H9 (cell line): ENCODE results near the gene HBZ. TPM values are rescaled to one million over a fixed set of nuclear protein-coding genes. Genes with fewer than 3 reads are reported as not detected.
"Not testable (repeated sequence)": the region's sequence is repeated elsewhere in the genome, so short reads cannot be mapped to it uniquely, and the experiment has no call there.

Experiments used
- DNase-seq: peaks from one replicate; pipeline ENCODE4 v3.0.0-alpha.2; 2017
- H2AFZ ChIP-seq: one replicate; pipeline ENCODE4 v1.6.1; 2013; ENCODE audit warnings: mild to moderate bottlenecking, low read length, control low read depth, moderate library complexity
- H2AK5ac ChIP-seq: 2 replicates; pipeline ENCODE4 v1.6.1; 2013; ENCODE audit warnings: low read length, control low read depth, mixed read lengths; ENCODE audit not compliant: insufficient read length
- H2BK120ac ChIP-seq: one replicate; pipeline ENCODE4 v1.6.1; 2013; ENCODE audit warnings: low read depth, mild to moderate bottlenecking, low read length, control low read depth, inconsistent platforms; ENCODE audit not compliant: poor library complexity, severe bottlenecking
- H2BK12ac ChIP-seq: 2 replicates; pipeline ENCODE4 v1.6.1; 2013; ENCODE audit warnings: low read length, control low read depth, mixed read lengths, low read depth; ENCODE audit not compliant: insufficient read length
- H2BK15ac ChIP-seq: 2 replicates; pipeline ENCODE4 v1.6.1; 2013; ENCODE audit warnings: low read depth, low read length, control low read depth
- H2BK20ac ChIP-seq: one replicate; pipeline ENCODE4 v1.6.1; 2013; ENCODE audit warnings: low read depth, mild to moderate bottlenecking, low read length, control low read depth, inconsistent platforms; ENCODE audit not compliant: poor library complexity, severe bottlenecking
- H2BK5ac ChIP-seq: 2 replicates; pipeline ENCODE4 v1.6.1; 2013; ENCODE audit warnings: low read length, control low read depth, mixed read lengths; ENCODE audit not compliant: insufficient read length
- H3K14ac ChIP-seq: 2 replicates; pipeline ENCODE4 v1.6.1; 2013; ENCODE audit warnings: low read length, control low read depth; ENCODE audit not compliant: insufficient read depth
- H3K18ac ChIP-seq: 2 replicates; pipeline ENCODE4 v1.6.1; 2013; ENCODE audit warnings: low read depth, mild to moderate bottlenecking, mixed read lengths, low read length, control low read depth; ENCODE audit not compliant: insufficient read length
- H3K23ac ChIP-seq: 2 replicates; pipeline ENCODE4 v1.6.1; 2013; ENCODE audit warnings: low read length, control low read depth, mixed read lengths, low read depth; ENCODE audit not compliant: insufficient read length
- H3K23me2 ChIP-seq: 2 replicates; pipeline ENCODE4 v1.6.1; 2013; ENCODE audit warnings: low read depth, mild to moderate bottlenecking, mixed read lengths, low read length, control low read depth; ENCODE audit not compliant: insufficient read length, poor library complexity, severe bottlenecking
- H3K27ac ChIP-seq: 2 replicates; pipeline ENCODE4 v1.5.1; 2013; ENCODE audit warnings: low read length, control low read depth, mixed read lengths, low read depth; ENCODE audit not compliant: insufficient read length
- H3K27me3 ChIP-seq: 2 replicates; pipeline ENCODE4 v1.6.1; 2013; ENCODE audit warnings: low read length, control low read depth, inconsistent platforms; ENCODE audit not compliant: insufficient read depth
- H3K4ac ChIP-seq: 2 replicates; pipeline ENCODE4 v1.6.1; 2013; ENCODE audit warnings: low read depth, mild to moderate bottlenecking, control low read depth, inconsistent platforms, low read length, moderate library complexity
- H3K4me1 ChIP-seq: 2 replicates; pipeline ENCODE4 v1.6.1; 2013; ENCODE audit warnings: low read length, control low read depth, inconsistent platforms; ENCODE audit not compliant: insufficient read depth
- H3K4me2 ChIP-seq: 2 replicates; pipeline ENCODE4 v1.6.1; 2013; ENCODE audit warnings: low read length, control low read depth, mixed read lengths; ENCODE audit not compliant: insufficient read length, insufficient read depth
- H3K56ac ChIP-seq: 2 replicates; pipeline ENCODE4 v1.6.1; 2013; ENCODE audit warnings: low read depth, mild to moderate bottlenecking, mixed read lengths, low read length, control low read depth; ENCODE audit not compliant: insufficient read length
- H3K79me1 ChIP-seq: 2 replicates; pipeline ENCODE4 v1.6.1; 2013; ENCODE audit warnings: low read depth, mild to moderate bottlenecking, moderate library complexity, low read length, control low read depth, inconsistent platforms; ENCODE audit not compliant: insufficient read depth, poor library complexity, severe bottlenecking
- H3K79me2 ChIP-seq: 2 replicates; pipeline ENCODE4 v1.6.1; 2013; ENCODE audit warnings: low read length, control low read depth, inconsistent platforms; ENCODE audit not compliant: insufficient read depth
- H3K9ac ChIP-seq: 2 replicates; pipeline ENCODE4 v1.6.1; 2013; ENCODE audit warnings: low read length, control low read depth, mixed read lengths; ENCODE audit not compliant: insufficient read length; ENCODE audit errors: extremely low read depth
- H3K9me3 ChIP-seq: one replicate; pipeline ENCODE4 v1.6.1; 2013; ENCODE audit warnings: low read depth, low read length, inconsistent platforms; ENCODE audit not compliant: control insufficient read depth
- H3T11ph ChIP-seq: one replicate; pipeline ENCODE4 v1.6.1; 2013; ENCODE audit warnings: mild to moderate bottlenecking, low read length, control low read depth, inconsistent platforms
- H4K20me1 ChIP-seq: one replicate; pipeline ENCODE4 v1.6.1; 2013; ENCODE audit not compliant: control insufficient read depth, insufficient read length, insufficient read depth
- H4K5ac ChIP-seq: 2 replicates; pipeline ENCODE4 v1.6.1; 2013; ENCODE audit warnings: low read depth, mild to moderate bottlenecking, mixed read lengths, low read length, control low read depth; ENCODE audit not compliant: insufficient read length
- H4K8ac ChIP-seq: replicated peaks from 2 replicates; pipeline ENCODE4 v1.6.1; 2013; ENCODE audit warnings: low read length, control low read depth, mixed read lengths, low read depth; ENCODE audit not compliant: insufficient read length
- H4K91ac ChIP-seq: 2 replicates; pipeline ENCODE4 v1.6.1; 2013; ENCODE audit warnings: low read depth, mild to moderate bottlenecking, moderate library complexity, mixed read lengths, low read length, control low read depth; ENCODE audit not compliant: insufficient read length
- H3K27ac Mint-ChIP-seq, 3 experiments: 2 replicates in 2 of 3; 3 replicates in 1 of 3; pipeline ENCODE4 v1.8.0; 2020 to 2021; ENCODE audit warnings: mixed read lengths in 3 of 3, mild to moderate bottlenecking in 1 of 3, moderate library complexity in 1 of 3
- H3K27me3 Mint-ChIP-seq: 2 replicates; pipeline ENCODE4 v1.8.0; 2021; ENCODE audit warnings: low read depth, mild to moderate bottlenecking, moderate library complexity, mixed read lengths
- H3K36me3 Mint-ChIP-seq, 3 experiments: 2 replicates in 2 of 3; 3 replicates in 1 of 3; pipeline ENCODE4 v1.8.0; 2020 to 2021; ENCODE audit warnings: low read depth in 3 of 3, mixed read lengths in 3 of 3; ENCODE audit not compliant: insufficient read depth in 1 of 3
- H3K4me1 Mint-ChIP-seq, 2 experiments: 2 replicates each; pipeline ENCODE4 v1.8.0; 2020; ENCODE audit warnings: mixed read lengths in 2 of 2
- H3K4me3 Mint-ChIP-seq, 2 experiments: 2 replicates in 1 of 2; 3 replicates in 1 of 2; pipeline ENCODE4 v1.8.0; 2020 to 2021; ENCODE audit warnings: mild to moderate bottlenecking in 2 of 2, mixed read lengths in 2 of 2, moderate library complexity in 1 of 2
- H3K9me3 Mint-ChIP-seq, 2 experiments: 2 replicates in 1 of 2; 3 replicates in 1 of 2; pipeline ENCODE4 v1.8.0; 2020; ENCODE audit warnings: mild to moderate bottlenecking in 2 of 2, mixed read lengths in 2 of 2, moderate library complexity in 1 of 2
- WGBS: extraction: QIAGEN DNeasy Blood & Tissue Kit; methylation state at CpG from one replicate; pipeline ENCODE4 v1.1.7; 2013; ENCODE audit warnings: missing lambda C conversion rate, low lambda C conversion rate, mixed read lengths; ENCODE audit not compliant: insufficient read length; ENCODE audit errors: extremely low coverage; 5-methylcytosine and 5-hydroxymethylcytosine counted together
- total RNA-seq: library from RNA; stranded (reverse); gene quantifications from 2 replicates; pipeline ENCODE4 v1.2.1, GENCODE V29; 2021

Gene HBZ
- total RNA-seq, 1 experiment from 2014 or later: not detected

GRCh38 chr16:173211-173854, 20.9 kb downstream of the HBZ start:
- H3K27ac Mint-ChIP-seq, H3K79me1 ChIP-seq, H2BK12ac ChIP-seq, H3K79me2 ChIP-seq, H3K36me3 Mint-ChIP-seq, H4K5ac ChIP-seq, H2BK20ac ChIP-seq, H2AK5ac ChIP-seq, H3K9me3 ChIP-seq, H3K18ac ChIP-seq, H3K14ac ChIP-seq, H4K20me1 ChIP-seq, H2BK15ac ChIP-seq, H3K4ac ChIP-seq, DNase-seq, H2AFZ ChIP-seq, H3K4me1 ChIP-seq, H3K4me2 ChIP-seq, H4K91ac ChIP-seq, H2BK5ac ChIP-seq, H3K23me2 ChIP-seq, H3K9ac ChIP-seq, H3K56ac ChIP-seq, H3K27ac ChIP-seq, H3K23ac ChIP-seq, H4K8ac ChIP-seq, H3T11ph ChIP-seq, H2BK120ac ChIP-seq: not testable (repeated sequence)
- H3K27me3 ChIP-seq: peaks cover 46% of the 10 kb centered on the region
- WGBS: no CpG with 5 or more reads among the region's 44 CpGs
- Mint-ChIP-seq H3K9me3 (peaks cover 4 to 10% of the 10 kb centered on the region in 2 experiments; a peak in 2 of 5 replicates), H3K27me3 (peaks cover 82% of the 10 kb centered on the region), H3K4me3 (peak overlapping the region; percentile 42 to 67), H3K4me1 (peaks cover 35 to 36% of the 10 kb centered on the region in 2 experiments)

GRCh38 chr16:173928-174769, 21.7 kb downstream of the HBZ start:
- not testable (repeated sequence) for H3K23me2 ChIP-seq, H3K14ac ChIP-seq, H3K23ac ChIP-seq, H2BK5ac ChIP-seq, H3T11ph ChIP-seq, H3K79me1 ChIP-seq, H3K4me1 ChIP-seq, H3K18ac ChIP-seq, H2BK15ac ChIP-seq, H3K27ac Mint-ChIP-seq, H3K9me3 ChIP-seq, H3K4ac ChIP-seq, H2BK120ac ChIP-seq, H2BK12ac ChIP-seq, H3K56ac ChIP-seq, H3K27ac ChIP-seq, DNase-seq, H3K79me2 ChIP-seq, H2AK5ac ChIP-seq, H2AFZ ChIP-seq, H4K91ac ChIP-seq, H4K20me1 ChIP-seq, H3K36me3 Mint-ChIP-seq, H4K5ac ChIP-seq, H4K8ac ChIP-seq, H3K4me2 ChIP-seq, H2BK20ac ChIP-seq, H3K9ac ChIP-seq
- H3K9me3 Mint-ChIP-seq: peaks cover 4 to 10% of the 10 kb centered on the region in 2 experiments; a peak in 2 of 5 replicates
- peaks cover 28 to 32% of the 10 kb centered on the region in 2 experiments for H3K4me1 Mint-ChIP-seq
- WGBS: no CpG with 5 or more reads among the region's 13 CpGs
- peak overlapping the region in 1 of 2 experiments; percentile 66; a peak in 3 of 5 replicates for H3K4me3 Mint-ChIP-seq
- H3K27me3 Mint-ChIP-seq: peaks cover 82% of the 10 kb centered on the region
- peaks cover 50% of the 10 kb centered on the region for H3K27me3 ChIP-seq
